Measurements from ENCODE around the gene GAB2.

DNA sequence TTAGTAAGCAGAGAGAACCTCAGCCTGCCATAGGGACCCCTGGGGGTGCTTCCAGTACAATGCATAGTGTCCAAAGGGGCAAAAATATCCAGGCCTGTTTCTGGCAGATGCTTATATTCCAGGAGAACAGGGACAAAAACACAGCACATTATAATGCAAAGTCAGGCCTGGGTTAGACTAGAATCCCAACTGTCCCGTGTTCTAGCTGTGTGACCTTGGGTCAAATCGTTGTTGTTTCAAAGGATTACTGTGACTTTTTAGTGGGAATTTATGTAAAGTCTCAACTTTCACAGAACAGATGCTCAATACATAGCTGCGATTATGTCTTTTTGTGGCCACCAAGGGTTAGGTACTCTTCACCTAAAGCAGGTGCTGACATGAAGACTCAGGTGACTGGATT is 142.9 kb downstream of the GAB2 start:
- TF ChIP-seq, protein P1, sequence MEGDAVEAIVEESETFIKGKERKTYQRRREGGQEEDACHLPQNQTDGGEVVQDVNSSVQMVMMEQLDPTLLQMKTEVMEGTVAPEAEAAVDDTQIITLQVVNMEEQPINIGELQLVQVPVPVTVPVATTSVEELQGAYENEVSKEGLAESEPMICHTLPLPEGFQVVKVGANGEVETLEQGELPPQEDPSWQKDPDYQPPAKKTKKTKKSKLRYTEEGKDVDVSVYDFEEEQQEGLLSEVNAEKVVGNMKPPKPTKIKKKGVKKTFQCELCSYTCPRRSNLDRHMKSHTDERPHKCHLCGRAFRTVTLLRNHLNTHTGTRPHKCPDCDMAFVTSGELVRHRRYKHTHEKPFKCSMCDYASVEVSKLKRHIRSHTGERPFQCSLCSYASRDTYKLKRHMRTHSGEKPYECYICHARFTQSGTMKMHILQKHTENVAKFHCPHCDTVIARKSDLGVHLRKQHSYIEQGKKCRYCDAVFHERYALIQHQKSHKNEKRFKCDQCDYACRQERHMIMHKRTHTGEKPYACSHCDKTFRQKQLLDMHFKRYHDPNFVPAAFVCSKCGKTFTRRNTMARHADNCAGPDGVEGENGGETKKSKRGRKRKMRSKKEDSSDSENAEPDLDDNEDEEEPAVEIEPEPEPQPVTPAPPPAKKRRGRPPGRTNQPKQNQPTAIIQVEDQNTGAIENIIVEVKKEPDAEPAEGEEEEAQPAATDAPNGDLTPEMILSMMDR (IDR thresholded peaks at IDR 0.05): no peak
- TF ChIP-seq POLR2A (IDR thresholded peaks at IDR 0.05): no peak

Measured in thyroid gland (tissue), 4 donors.